Measurements from ENCODE around the gene ATG13. TPM values are rescaled to one million over a fixed set of nuclear protein-coding genes. Genes with fewer than 3 reads are reported as not detected.
"Not testable (repeated sequence)": the region's sequence is repeated elsewhere in the genome, so short reads cannot be mapped to it uniquely, and the experiment has no call there.

Gene ATG13
- total and polyA plus RNA-seq, 3 donors from 2014 or later = 176 to 224 (median 203) TPM

- TF ChIP-seq POLR2A (IDR thresholded peaks at IDR 0.05) = no peak
- TF ChIP-seq CTCF (IDR thresholded peaks at IDR 0.05) = no peak
- no peak for DNase-seq
- H3K9me3 ChIP-seq = no peaks in the 10 kb centered on the region
- peaks cover 9% of the 10 kb centered on the region for H3K4me1 ChIP-seq
- H3K4me3 ChIP-seq = no peak overlapping the region
- 83% methylated on average over 7 of the region's 7 CpGs for WGBS, 2 donors
- no peaks in the 10 kb centered on the region for H3K36me3 ChIP-seq (ENCODE audit: low read depth, missing control alignments)
- H3K27ac ChIP-seq = no peak overlapping the region
- intact Hi-C loops (cut with DNase I; ENCODE audit: low total_unique reads) = no loop called here
- H3K27me3 ChIP-seq = no peaks in the 10 kb centered on the region
Measured at GRCh38 chr11:46706886-46707285, 89.5 kb downstream of the ATG13 start.

GRCh38 chr11:46709351-46709750, 92.0 kb downstream of the ATG13 start:
- 92 to 94% methylated on average over 9 of the region's 9 CpGs for WGBS, 2 donors
- H3K27me3 ChIP-seq; H3K9me3 ChIP-seq; DNase-seq; intact Hi-C loops (cut with DNase I; ENCODE audit: low total_unique reads); H3K4me3 ChIP-seq; H3K4me1 ChIP-seq; H3K36me3 ChIP-seq (ENCODE audit: low read depth, missing control alignments); H3K27ac ChIP-seq: not testable (repeated sequence)

- H3K27ac ChIP-seq = peak overlapping the region; percentile 71 to 89
- 43 to 47% methylated on average over 6 to 10 of the region's 10 CpGs for WGBS, 2 donors
- no peaks in the 10 kb centered on the region for H3K9me3 ChIP-seq
- no peak overlapping the region for H3K4me3 ChIP-seq
- H3K4me1 ChIP-seq = peaks cover 4% of the 10 kb centered on the region
- peak; percentile 70 for DNase-seq
- no peaks in the 10 kb centered on the region for H3K27me3 ChIP-seq
- H3K36me3 ChIP-seq (ENCODE audit: low read depth, missing control alignments) = no peaks in the 10 kb centered on the region
- TF ChIP-seq CTCF (IDR thresholded peaks at IDR 0.05) = no peak
- TF ChIP-seq POLR2A (IDR thresholded peaks at IDR 0.05) = no peak
- intact Hi-C loops (cut with DNase I; ENCODE audit: low total_unique reads) = no loop called here
Measured at GRCh38 chr11:46710821-46711269, 93.5 kb downstream of the ATG13 start.

GRCh38 chr11:46711303-46711702, 94.0 kb downstream of the ATG13 start:
- Histone ChIP-seq H3K4me1 (peaks cover 4% of the 10 kb centered on the region), H3K27me3 (no peaks in the 10 kb centered on the region), H3K4me3 (no peak overlapping the region), H3K36me3 (ENCODE audit: low read depth, missing control alignments) (no peaks in the 10 kb centered on the region), H3K9me3 (no peaks in the 10 kb centered on the region), H3K27ac (peak overlapping the region; percentile 71 to 89)
- TF ChIP-seq POLR2A (IDR thresholded peaks at IDR 0.05) (no peak), CTCF (IDR thresholded peaks at IDR 0.05) (no peak)
- 62 to 63% methylated on average over 2 to 5 of the region's 5 CpGs for WGBS, 2 donors
- intact Hi-C loops (cut with DNase I; ENCODE audit: low total_unique reads) = no loop called here
- DNase-seq = no peak

- Histone ChIP-seq H3K4me3 (no peak overlapping the region), H3K27me3 (no peaks in the 10 kb centered on the region), H3K9me3 (no peaks in the 10 kb centered on the region), H3K36me3 (ENCODE audit: low read depth, missing control alignments) (no peaks in the 10 kb centered on the region), H3K4me1 (peaks cover 4% of the 10 kb centered on the region), H3K27ac (no peak overlapping the region)
- intact Hi-C loops (cut with DNase I; ENCODE audit: low total_unique reads) = no loop called here
- no peak for TF ChIP-seq POLR2A (IDR thresholded peaks at IDR 0.05)
- TF ChIP-seq CTCF (IDR thresholded peaks at IDR 0.05) = no peak
- 90% methylated on average over 7 of the region's 7 CpGs for WGBS, 2 donors
- no peak for DNase-seq
Measured at GRCh38 chr11:46712874-46713576, 95.7 kb downstream of the ATG13 start.

- intact Hi-C loops (cut with DNase I; ENCODE audit: low total_unique reads); H3K4me1 ChIP-seq; H3K9me3 ChIP-seq; DNase-seq; H3K27me3 ChIP-seq; H3K36me3 ChIP-seq (ENCODE audit: low read depth, missing control alignments); H3K27ac ChIP-seq; H3K4me3 ChIP-seq: not testable (repeated sequence)
- 89 to 94% methylated on average over 2 of the region's 2 CpGs for WGBS, 2 donors
Measured at GRCh38 chr11:46717825-46718154, 100.4 kb downstream of the ATG13 start.
